ENCODE measurements around the gene ASPN. TPM values are rescaled to one million over a fixed set of nuclear protein-coding genes. Genes with fewer than 3 reads are reported as not detected.

The ASPN gene
- total and polyA plus RNA-seq, 10 of the 15 experiments (the other 5 are each of a cell fraction or from before 2014, with no cell fraction given), result 0.03 to 0.47 (median 0.42) TPM; not detected in 7

Small RNA genes lying within 50 kb of the gene (microRNA-seq; reads per million reads assigned to microRNA genes)
- gene MIR4670, result not detected

Small RNA genes lying within 50 kb of the gene (small RNA-seq; reads per million reads assigned to genes)
- gene MIR4670, result not detected

Other genes starting within 250 kb of the ASPN start
- gene IARS1, start 188.8 kb downstream of the ASPN start, total RNA-seq (2014; rRNA removed), result 192 and 241 TPM in 2 replicates
- gene IARS1, start 188.8 kb downstream of the ASPN start, total RNA-seq (2014; rRNA removed; fragmentation: Illumina TruSeq; extraction: Trizol), result 227 and 229 TPM in 2 replicates
- gene IARS1, start 188.8 kb downstream of the ASPN start, total RNA-seq (2021), result 140 and 144 TPM in 2 replicates
- 80.0 and 83.1 TPM in 2 replicates for gene IARS1, start 188.8 kb downstream of the ASPN start, polyA plus RNA-seq (2011; rRNA removed)
- gene IARS1, start 188.8 kb downstream of the ASPN start, polyA plus RNA-seq (2014; fragmentation: Illumina TruSeq; extraction: Trizol), result 162 and 188 TPM in 2 replicates
- gene IARS1, start 188.8 kb downstream of the ASPN start, polyA plus RNA-seq (2014; fragmentation: Nextera tagmentation; extraction: Ambion mirVana), result 10 to 100 TPM; 71.0 to 78.8 TPM
- 92.4 and 98.0 TPM in 2 replicates for gene IARS1, start 188.8 kb downstream of the ASPN start, polyA plus RNA-seq (2014; rRNA removed)
- gene IARS1, start 188.8 kb downstream of the ASPN start, polyA plus RNA-seq (2016; fragmentation: Nextera tagmentation; extraction: Ambion mirVana), result 100 to 1,000 TPM; 180 to 196 TPM
- gene NOL8, start 157.2 kb downstream of the ASPN start, total RNA-seq (2014; rRNA removed), result 35.4 and 37.4 TPM in 2 replicates
- 41.6 and 46.1 TPM in 2 replicates for gene NOL8, start 157.2 kb downstream of the ASPN start, total RNA-seq (2014; rRNA removed; fragmentation: Illumina TruSeq; extraction: Trizol)
- 34.4 and 35.3 TPM in 2 replicates for gene NOL8, start 157.2 kb downstream of the ASPN start, total RNA-seq (2021)
- gene NOL8, start 157.2 kb downstream of the ASPN start, polyA plus RNA-seq (2011; rRNA removed), result 34.9 and 55.5 TPM in 2 replicates
- 55.5 and 62.8 TPM in 2 replicates for gene NOL8, start 157.2 kb downstream of the ASPN start, polyA plus RNA-seq (2014; fragmentation: Illumina TruSeq; extraction: Trizol)
- gene NOL8, start 157.2 kb downstream of the ASPN start, polyA plus RNA-seq (2014; fragmentation: Nextera tagmentation; extraction: Ambion mirVana), result 10 to 100 TPM; 55.9 to 58.6 TPM
- gene NOL8, start 157.2 kb downstream of the ASPN start, polyA plus RNA-seq (2014; rRNA removed), result 23.3 and 33.6 TPM in 2 replicates
- 10 to 100 TPM; 52.3 to 54.4 TPM for gene NOL8, start 157.2 kb downstream of the ASPN start, polyA plus RNA-seq (2016; fragmentation: Nextera tagmentation; extraction: Ambion mirVana)
- 20.3 and 24.2 TPM in 2 replicates for gene CENPP, start 156.6 kb downstream of the ASPN start, total RNA-seq (2014; rRNA removed)
- 22.1 and 24.5 TPM in 2 replicates for gene CENPP, start 156.6 kb downstream of the ASPN start, total RNA-seq (2014; rRNA removed; fragmentation: Illumina TruSeq; extraction: Trizol)
- 17.5 and 19.3 TPM in 2 replicates for gene CENPP, start 156.6 kb downstream of the ASPN start, total RNA-seq (2021)
- 13.2 and 21.0 TPM in 2 replicates for gene CENPP, start 156.6 kb downstream of the ASPN start, polyA plus RNA-seq (2011; rRNA removed)
- 26.9 and 28.1 TPM in 2 replicates for gene CENPP, start 156.6 kb downstream of the ASPN start, polyA plus RNA-seq (2014; fragmentation: Illumina TruSeq; extraction: Trizol)
- gene CENPP, start 156.6 kb downstream of the ASPN start, polyA plus RNA-seq (2014; fragmentation: Nextera tagmentation; extraction: Ambion mirVana), result 10 to 100 TPM in 1 of 2 experiments, 1 to 10 TPM in 1; 9.4 to 11.7 TPM
- gene CENPP, start 156.6 kb downstream of the ASPN start, polyA plus RNA-seq (2014; rRNA removed), result 14.9 and 15.2 TPM in 2 replicates
- gene CENPP, start 156.6 kb downstream of the ASPN start, polyA plus RNA-seq (2016; fragmentation: Nextera tagmentation; extraction: Ambion mirVana), result 10 to 100 TPM; 30.2 to 31.4 TPM
- gene OGN, start 77.9 kb downstream of the ASPN start, total RNA-seq (2014; rRNA removed), result 0.05 and 0.11 TPM in 2 replicates
- gene OGN, start 77.9 kb downstream of the ASPN start, total RNA-seq (2014; rRNA removed; fragmentation: Illumina TruSeq; extraction: Trizol), result not detected in 2 replicates
- 0.11 TPM in 1 of 2 replicates, not detected in the other for gene OGN, start 77.9 kb downstream of the ASPN start, total RNA-seq (2021)
- not detected in 2 replicates for gene OGN, start 77.9 kb downstream of the ASPN start, polyA plus RNA-seq (2011; rRNA removed)
- 0.04 TPM in 1 of 2 replicates, not detected in the other for gene OGN, start 77.9 kb downstream of the ASPN start, polyA plus RNA-seq (2014; fragmentation: Illumina TruSeq; extraction: Trizol)
- under 1 TPM in 1 of 2 experiments, not detected in 1; 0.19 TPM for gene OGN, start 77.9 kb downstream of the ASPN start, polyA plus RNA-seq (2014; fragmentation: Nextera tagmentation; extraction: Ambion mirVana)
- 0.05 TPM in 1 of 2 replicates, not detected in the other for gene OGN, start 77.9 kb downstream of the ASPN start, polyA plus RNA-seq (2014; rRNA removed)
- gene OGN, start 77.9 kb downstream of the ASPN start, polyA plus RNA-seq (2016; fragmentation: Nextera tagmentation; extraction: Ambion mirVana), result 1 to 10 TPM; 2.1 to 2.5 TPM
- not detected in 2 replicates for gene OMD, start 58.0 kb downstream of the ASPN start, total RNA-seq (2014; rRNA removed)
- not detected in 2 replicates for gene OMD, start 58.0 kb downstream of the ASPN start, total RNA-seq (2014; rRNA removed; fragmentation: Illumina TruSeq; extraction: Trizol)
- not detected in 2 replicates for gene OMD, start 58.0 kb downstream of the ASPN start, total RNA-seq (2021)
- gene OMD, start 58.0 kb downstream of the ASPN start, polyA plus RNA-seq (2011; rRNA removed), result not detected in 2 replicates
- gene OMD, start 58.0 kb downstream of the ASPN start, polyA plus RNA-seq (2014; fragmentation: Illumina TruSeq; extraction: Trizol), result not detected in 2 replicates
- under 1 TPM in 1 of 2 experiments, not detected in 1; 0.08 TPM for gene OMD, start 58.0 kb downstream of the ASPN start, polyA plus RNA-seq (2014; fragmentation: Nextera tagmentation; extraction: Ambion mirVana)
- not detected in 2 replicates for gene OMD, start 58.0 kb downstream of the ASPN start, polyA plus RNA-seq (2014; rRNA removed)
- gene OMD, start 58.0 kb downstream of the ASPN start, polyA plus RNA-seq (2016; fragmentation: Nextera tagmentation; extraction: Ambion mirVana), result under 1 TPM; 0.57 to 0.70 TPM
- gene ECM2, start 53.5 kb upstream of the ASPN start, total RNA-seq (2014; rRNA removed), result 0.06 TPM in 1 of 2 replicates, not detected in the other
- 0.09 TPM in 1 of 2 replicates, not detected in the other for gene ECM2, start 53.5 kb upstream of the ASPN start, total RNA-seq (2014; rRNA removed; fragmentation: Illumina TruSeq; extraction: Trizol)
- gene ECM2, start 53.5 kb upstream of the ASPN start, total RNA-seq (2021), result 0.08 TPM in 1 of 2 replicates, not detected in the other
- gene ECM2, start 53.5 kb upstream of the ASPN start, polyA plus RNA-seq (2011; rRNA removed), result 0.03 and 0.06 TPM in 2 replicates
- 0.13 and 0.51 TPM in 2 replicates for gene ECM2, start 53.5 kb upstream of the ASPN start, polyA plus RNA-seq (2014; fragmentation: Illumina TruSeq; extraction: Trizol)
- under 1 TPM; 0.04 to 0.27 TPM for gene ECM2, start 53.5 kb upstream of the ASPN start, polyA plus RNA-seq (2014; fragmentation: Nextera tagmentation; extraction: Ambion mirVana)
- 0.03 TPM in 1 of 2 replicates, not detected in the other for gene ECM2, start 53.5 kb upstream of the ASPN start, polyA plus RNA-seq (2014; rRNA removed)
- under 1 TPM; 0.54 to 0.67 TPM for gene ECM2, start 53.5 kb upstream of the ASPN start, polyA plus RNA-seq (2016; fragmentation: Nextera tagmentation; extraction: Ambion mirVana)
- 12.9 and 17.6 TPM in 2 replicates for gene IPPK, start 187.6 kb upstream of the ASPN start, total RNA-seq (2014; rRNA removed)
- gene IPPK, start 187.6 kb upstream of the ASPN start, total RNA-seq (2014; rRNA removed; fragmentation: Illumina TruSeq; extraction: Trizol), result 11.4 and 11.5 TPM in 2 replicates
- gene IPPK, start 187.6 kb upstream of the ASPN start, total RNA-seq (2021), result 10.1 and 10.7 TPM in 2 replicates
- gene IPPK, start 187.6 kb upstream of the ASPN start, polyA plus RNA-seq (2011; rRNA removed), result 21.8 and 22.1 TPM in 2 replicates
- gene IPPK, start 187.6 kb upstream of the ASPN start, polyA plus RNA-seq (2014; fragmentation: Illumina TruSeq; extraction: Trizol), result 10.6 and 12.8 TPM in 2 replicates
- gene IPPK, start 187.6 kb upstream of the ASPN start, polyA plus RNA-seq (2014; fragmentation: Nextera tagmentation; extraction: Ambion mirVana), result 1 to 10 TPM; 2.1 to 4.0 TPM
- gene IPPK, start 187.6 kb upstream of the ASPN start, polyA plus RNA-seq (2014; rRNA removed), result 9.2 and 10.6 TPM in 2 replicates
- gene IPPK, start 187.6 kb upstream of the ASPN start, polyA plus RNA-seq (2016; fragmentation: Nextera tagmentation; extraction: Ambion mirVana), result 10 to 100 TPM; 11.4 to 11.5 TPM

All from GM12878 (cell line).